SU-DHL-6 (cell line): ENCODE data around the gene TMEM109.

ENCODE experiments used
- CTCF ChIP-seq: fragments of 200-600 bp; sonication (generic); IDR thresholded peaks from one replicate; pipeline ENCODE4 v1.5.1; 2017; ENCODE audit warnings: antibody characterized with exemption, mild to moderate bottlenecking, low read length, moderate library complexity; ENCODE audit not compliant: insufficient read depth, poor library complexity, severe bottlenecking
- EZH2phosphoT487 ChIP-seq: fragments of 200-600 bp; sonication (generic), shearing (Covaris generic); conservative IDR thresholded peaks from 2 replicates; pipeline ENCODE4 v1.6.1; 2018; ENCODE audit warnings: mild to moderate bottlenecking, antibody characterized with exemption, low read length, moderate library complexity, mixed read lengths

DNA sequence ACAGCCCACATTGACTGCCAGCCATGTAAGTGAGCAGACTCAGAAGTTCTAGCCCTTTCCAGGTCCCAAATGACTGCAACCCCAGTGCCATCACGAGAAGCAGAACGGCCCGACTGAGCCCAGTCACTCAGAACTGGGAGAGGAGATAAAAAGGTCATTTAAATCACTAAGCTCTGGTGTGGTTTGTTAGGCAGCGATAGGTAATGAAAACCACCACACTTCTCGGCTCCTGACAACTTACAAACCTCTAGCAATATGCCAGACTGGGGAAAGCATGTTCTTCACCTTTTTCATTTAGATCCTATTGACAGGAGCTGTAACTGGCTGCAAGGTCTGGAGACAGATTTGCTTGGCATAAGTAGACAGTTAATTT, 31.3 kb downstream of the TMEM109 start:
- TF ChIP-seq CTCF = no peak
- no peak for TF ChIP-seq EZH2phosphoT487
